GM19324 (cell line): ENCODE data around the gene RBM15.
A peak's percentile ranks its signal among the peaks of the same experiment; 100 is the strongest.

ENCODE experiments used
- ATAC-seq: cut with Tn5 transposase; IDR thresholded peaks from one replicate; pipeline ENCODE4 v1.9.1; 2021; ENCODE audit warnings: mild to moderate bottlenecking, moderate library complexity; ENCODE audit not compliant: unreplicated experiment, low FRiP score

RBM15 gene

DNA sequence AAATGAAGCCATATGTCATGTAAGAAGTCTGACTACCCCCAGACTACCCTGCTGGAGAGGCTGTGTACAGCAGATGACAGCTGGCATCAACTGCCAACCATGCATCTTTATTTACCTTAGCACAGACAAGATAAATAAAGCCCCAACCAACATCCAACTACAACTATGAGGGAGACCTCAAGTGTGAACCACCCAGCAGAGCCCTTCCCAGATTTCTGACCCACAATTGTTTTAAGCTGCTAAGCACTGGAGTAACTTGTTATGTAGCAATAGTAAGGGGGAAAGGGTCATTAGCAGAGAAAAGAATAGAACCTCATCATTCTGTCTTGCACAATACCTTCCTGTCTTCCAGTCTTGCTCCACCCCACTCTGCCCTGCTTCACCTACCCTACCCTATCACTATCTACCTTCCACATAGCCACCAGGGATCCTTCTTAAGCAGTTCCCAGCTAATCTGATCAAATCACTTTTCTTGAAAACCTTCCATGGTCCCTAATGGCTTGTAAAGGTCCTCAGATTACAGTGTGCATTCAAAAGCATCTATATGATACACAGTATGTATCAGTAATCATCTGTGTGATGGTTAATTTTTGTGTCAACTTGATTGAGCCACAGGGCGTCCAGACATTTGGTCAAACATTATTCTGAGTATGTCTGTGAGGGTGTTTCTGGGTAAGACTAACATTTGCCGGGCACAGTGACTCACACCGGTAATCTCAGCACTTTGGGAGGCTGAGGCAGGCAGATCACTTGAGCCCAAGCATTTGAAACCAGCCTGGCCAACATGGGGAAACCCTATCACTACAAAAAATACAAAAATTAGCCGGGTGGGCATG, 19.6 kb upstream of the RBM15 start:
- ATAC-seq = no peak

- ATAC-seq = no peak
Measured at GRCh38 chr1:110320168-110320518, 19.0 kb upstream of the RBM15 start.

DNA sequence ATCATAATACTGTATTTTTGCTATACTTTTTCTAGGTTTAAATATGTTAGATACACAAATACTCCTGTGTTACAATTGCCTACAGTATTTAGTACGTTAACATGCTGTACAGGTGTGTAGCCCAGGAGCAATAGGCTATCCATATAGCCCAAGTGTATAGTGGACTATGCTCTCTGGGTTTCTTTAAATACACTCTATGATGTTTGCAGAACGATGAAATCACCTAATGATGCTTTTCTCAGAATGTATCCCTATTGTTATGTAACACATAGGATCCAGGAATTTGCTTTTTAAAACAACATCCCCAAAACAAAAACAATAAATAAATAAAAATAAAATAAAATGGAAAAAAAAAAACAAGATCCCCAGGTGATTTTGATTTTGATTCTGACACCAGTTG, 18.1 kb upstream of the RBM15 start:
- ATAC-seq = no peak

DNA sequence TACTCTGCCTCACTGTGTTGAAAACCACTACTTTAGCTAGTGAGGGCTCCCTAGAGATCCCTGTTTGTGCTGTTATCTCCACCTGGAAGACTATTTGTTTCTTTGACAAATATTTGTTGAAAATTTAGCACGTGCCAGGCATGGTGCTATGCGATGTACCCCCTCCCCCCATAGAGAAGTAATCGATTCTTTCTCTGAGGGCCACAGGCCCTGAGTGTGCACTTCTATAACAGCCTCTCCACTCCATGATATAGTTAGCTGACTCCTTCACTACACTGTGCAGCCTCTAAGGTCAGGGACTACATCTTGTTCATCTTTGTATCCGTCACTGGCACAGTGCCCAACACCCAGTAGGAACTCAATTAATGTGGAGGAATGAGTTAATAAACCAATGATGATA, 17.3 kb upstream of the RBM15 start:
- ATAC-seq = no peak

DNA sequence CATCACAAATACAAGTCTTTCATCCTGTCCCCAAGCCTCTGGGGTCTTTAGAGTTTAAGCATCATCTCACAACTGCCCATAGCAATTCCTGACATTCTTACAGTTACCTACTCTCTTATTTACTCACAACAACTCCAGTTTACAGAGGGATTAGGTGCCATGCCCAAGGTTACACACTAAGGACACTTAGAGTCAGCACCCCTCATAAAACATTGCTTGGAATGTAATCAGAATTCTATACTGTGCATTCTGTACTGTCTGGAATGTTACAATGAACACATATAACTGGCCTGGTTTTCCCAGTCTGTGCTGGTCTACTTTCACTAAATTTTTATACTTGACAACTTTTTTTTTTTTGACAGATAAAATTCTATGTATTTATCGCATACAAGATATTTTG, 14.5 kb upstream of the RBM15 start:
- ATAC-seq = no peak

DNA sequence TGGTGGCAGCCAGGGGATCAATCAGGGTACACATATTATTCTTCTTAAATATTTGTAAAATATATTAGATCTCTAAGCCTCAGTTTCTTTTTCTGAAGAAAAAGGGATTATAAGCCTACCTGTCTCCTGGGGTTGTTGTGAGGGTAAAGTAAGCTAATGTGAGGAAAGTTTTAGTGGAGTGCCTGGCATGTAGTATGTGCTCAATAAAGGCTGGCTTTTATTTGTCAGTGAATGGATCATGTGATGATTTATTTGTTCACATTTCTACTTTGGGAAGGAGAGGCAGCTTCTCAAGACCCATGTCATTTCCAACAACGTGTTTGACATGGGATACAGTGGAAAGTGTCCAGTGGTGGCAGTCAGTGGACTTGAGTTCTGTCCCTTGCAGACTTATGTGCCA, 12.4 kb upstream of the RBM15 start:
- ATAC-seq = no peak

DNA sequence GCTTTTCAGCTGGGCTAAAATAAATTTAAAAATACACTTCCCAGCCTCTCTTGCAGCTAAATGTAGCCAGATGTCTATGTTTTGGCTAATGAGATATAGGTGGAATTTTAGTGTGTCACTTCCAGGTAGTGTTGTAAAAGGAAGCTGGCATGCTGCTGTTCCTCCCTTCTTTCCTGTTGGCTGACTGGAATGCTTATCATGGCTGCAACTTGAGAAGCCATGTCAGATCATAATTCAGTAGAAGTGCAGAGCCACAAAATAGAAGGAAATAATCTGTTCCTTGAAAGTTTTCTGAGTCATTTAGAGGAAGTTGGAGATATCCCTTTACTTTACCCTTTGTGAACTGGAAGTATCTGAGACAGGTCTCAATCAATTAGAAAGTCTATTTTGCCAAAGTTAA, 10.9 kb upstream of the RBM15 start:
- ATAC-seq = no peak

DNA sequence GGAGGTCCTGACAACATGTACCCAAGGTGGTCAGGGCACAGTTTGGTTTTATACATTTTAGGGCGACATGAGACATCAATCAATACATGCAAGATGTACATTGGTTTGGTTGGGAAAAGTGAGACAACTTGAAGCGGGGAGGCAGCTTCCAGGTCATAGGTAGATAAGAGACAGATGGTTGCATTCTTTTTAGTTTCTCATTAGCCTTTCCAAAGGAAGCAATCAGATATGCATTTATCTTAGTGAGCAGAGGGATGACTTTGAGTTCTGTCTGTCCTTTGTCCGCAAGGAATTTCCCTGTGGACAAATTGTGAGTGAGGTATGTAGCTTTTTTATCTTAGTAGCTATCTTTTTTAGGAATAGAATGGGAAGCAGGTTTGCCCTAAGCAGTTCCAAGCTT, 10.5 kb upstream of the RBM15 start:
- ATAC-seq = no peak

DNA sequence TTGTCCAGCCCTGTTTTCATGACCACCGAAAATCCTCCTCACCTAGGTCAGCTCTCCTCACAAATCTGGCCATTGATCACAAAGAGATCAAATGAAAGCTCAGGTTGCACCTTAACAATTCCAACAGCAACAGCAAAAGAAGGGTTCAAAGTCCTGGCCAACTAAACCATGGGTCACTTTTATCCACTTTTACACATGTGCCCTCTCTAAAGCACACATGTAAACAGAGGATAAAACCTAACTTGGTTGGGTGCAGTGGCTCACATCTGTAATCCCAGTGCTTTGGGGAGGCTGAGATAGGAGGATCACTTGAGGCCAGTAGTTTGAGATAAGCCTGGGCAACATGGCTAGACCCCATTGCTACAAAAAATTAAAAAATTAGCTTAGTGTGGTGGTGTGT, 3.9 kb upstream of the RBM15 start:
- ATAC-seq = no peak

DNA sequence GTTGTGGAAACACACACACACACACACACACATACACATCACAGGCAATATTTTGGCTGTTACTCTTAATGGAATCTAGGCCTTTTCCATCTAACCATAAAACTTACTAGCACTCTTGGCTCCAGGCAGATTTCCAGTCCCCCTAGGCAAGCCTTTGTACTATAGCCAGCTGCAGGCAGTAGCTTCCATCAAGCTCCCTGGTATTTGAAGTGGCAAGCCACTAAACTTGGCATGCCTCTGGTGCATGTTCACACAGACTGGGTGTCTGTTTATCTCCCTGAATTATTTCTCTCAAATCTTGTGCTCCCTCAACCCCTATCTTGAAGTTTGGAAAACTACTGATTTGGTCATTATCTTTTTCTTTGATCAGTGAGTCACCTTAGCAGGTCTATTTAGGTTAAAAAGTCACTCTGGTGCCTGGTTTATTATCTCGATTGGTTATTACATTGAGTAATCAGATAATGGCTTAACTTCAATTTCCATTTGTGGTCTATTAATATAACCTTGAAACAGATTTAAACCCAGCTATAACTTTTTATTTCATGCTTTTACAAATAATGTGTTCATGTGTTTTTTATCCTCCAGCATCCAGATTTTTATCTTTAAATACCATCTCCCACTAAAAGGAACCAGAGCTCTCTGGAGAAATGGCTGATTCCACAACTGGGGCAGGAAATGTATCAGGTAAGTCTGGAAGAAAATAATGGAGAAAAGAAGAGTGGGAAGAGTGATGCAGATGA, 2.7 kb upstream of the RBM15 start:
- no peak for ATAC-seq

GRCh38 chr1:110337704-110338308, 1.4 kb upstream of the RBM15 start:
- ATAC-seq = no peak

DNA sequence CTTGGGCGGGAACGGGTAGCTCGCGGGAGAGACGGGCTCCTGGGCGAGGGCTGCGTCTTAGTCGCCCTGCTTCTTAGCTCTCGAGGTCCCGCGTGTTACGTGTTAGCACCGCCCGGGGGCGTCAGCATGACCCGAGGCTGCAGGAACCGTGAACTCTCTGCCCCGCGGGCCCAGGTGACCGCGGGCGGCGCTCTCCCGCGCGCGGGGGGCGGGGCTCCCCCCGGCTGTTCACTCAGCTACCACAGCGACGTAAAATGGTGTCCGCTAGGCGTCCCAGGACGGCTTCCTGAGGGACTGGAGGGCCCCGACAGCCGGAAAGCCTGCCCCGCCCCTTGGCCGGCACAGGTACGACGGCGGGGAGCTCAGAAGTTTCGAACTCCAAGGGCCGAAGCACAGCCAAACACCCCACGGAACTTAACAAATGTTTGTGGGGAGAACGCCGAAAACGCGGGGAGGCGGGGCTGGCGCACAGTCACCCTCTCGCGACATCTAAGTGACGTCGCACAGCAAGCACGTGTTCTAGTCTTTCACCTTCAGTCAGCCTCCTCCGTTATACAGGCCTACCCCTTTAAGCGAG, 780 bp upstream of the RBM15 start:
- peak; percentile 69 for ATAC-seq

DNA sequence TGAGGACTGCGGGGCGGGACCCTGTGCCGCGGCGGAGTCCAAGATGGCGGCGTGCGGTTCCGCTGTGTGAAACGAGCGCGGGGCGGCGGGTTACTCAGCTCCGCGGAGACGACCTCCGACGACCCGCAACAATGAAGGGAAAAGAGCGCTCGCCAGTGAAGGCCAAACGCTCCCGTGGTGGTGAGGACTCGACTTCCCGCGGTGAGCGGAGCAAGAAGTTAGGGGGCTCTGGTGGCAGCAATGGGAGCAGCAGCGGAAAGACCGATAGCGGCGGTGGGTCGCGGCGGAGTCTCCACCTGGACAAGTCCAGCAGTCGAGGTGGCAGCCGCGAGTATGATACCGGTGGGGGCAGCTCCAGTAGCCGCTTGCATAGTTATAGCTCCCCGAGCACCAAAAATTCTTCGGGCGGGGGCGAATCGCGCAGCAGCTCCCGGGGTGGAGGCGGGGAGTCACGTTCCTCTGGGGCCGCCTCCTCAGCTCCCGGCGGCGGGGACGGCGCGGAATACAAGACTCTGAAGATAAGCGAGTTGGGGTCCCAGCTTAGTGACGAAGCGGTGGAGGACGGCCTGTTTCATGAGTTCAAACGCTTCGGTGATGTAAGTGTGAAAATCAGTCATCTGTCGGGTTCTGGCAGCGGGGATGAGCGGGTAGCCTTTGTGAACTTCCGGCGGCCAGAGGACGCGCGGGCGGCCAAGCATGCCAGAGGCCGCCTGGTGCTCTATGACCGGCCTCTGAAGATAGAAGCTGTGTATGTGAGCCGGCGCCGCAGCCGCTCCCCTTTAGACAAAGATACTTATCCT, 430 bp downstream of the RBM15 start:
- peak; percentile 1 for ATAC-seq

DNA sequence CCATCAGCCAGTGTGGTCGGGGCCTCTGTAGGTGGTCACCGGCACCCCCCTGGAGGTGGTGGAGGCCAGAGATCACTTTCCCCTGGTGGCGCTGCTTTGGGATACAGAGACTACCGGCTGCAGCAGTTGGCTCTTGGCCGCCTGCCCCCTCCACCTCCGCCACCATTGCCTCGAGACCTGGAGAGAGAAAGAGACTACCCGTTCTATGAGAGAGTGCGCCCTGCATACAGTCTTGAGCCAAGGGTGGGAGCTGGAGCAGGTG, 961 bp downstream of the RBM15 start:
- ATAC-seq = no peak

- ATAC-seq = no peak
Measured at GRCh38 chr1:110341146-110341871, 2.1 kb downstream of the RBM15 start.

GRCh38 chr1:110341872-110342331, 2.7 kb downstream of the RBM15 start:
- no peak for ATAC-seq

GRCh38 chr1:110343249-110343648, 4.1 kb downstream of the RBM15 start:
- ATAC-seq = no peak

GRCh38 chr1:110344152-110344551, 5.0 kb downstream of the RBM15 start:
- ATAC-seq = no peak

DNA sequence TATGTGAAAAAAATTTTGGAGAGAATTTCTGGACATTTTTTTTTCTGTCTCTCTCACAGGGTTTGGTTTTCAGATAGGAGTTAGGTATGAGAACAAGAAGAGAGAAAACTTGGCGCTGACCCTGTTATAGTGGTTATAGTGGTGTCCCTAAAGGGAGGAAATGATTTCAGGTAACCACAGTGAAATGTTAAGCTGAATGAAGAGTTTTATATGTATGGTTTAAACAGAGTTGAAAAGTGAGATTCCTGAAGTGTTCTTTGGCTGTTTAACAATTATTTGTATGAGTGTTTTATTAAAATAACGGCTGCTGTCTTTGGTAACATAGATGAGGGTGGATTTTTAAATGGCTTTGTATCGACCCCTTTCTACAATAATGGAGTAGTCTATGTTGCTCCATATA, 6.3 kb downstream of the RBM15 start:
- ATAC-seq = no peak

- no peak for ATAC-seq
Measured at GRCh38 chr1:110346690-110347089, 7.5 kb downstream of the RBM15 start.
